HG02623 (cell line): ENCODE results near the gene PUS7.
"Not testable (repeated sequence)": the region's sequence is repeated elsewhere in the genome, so short reads cannot be mapped to it uniquely, and the experiment has no call there.

Experiments
- ATAC-seq: cut with Tn5 transposase; IDR thresholded peaks from one replicate; pipeline ENCODE4 v1.9.1; 2021; ENCODE audit warnings: moderate library complexity; ENCODE audit not compliant: unreplicated experiment

PUS7 gene, protein sequence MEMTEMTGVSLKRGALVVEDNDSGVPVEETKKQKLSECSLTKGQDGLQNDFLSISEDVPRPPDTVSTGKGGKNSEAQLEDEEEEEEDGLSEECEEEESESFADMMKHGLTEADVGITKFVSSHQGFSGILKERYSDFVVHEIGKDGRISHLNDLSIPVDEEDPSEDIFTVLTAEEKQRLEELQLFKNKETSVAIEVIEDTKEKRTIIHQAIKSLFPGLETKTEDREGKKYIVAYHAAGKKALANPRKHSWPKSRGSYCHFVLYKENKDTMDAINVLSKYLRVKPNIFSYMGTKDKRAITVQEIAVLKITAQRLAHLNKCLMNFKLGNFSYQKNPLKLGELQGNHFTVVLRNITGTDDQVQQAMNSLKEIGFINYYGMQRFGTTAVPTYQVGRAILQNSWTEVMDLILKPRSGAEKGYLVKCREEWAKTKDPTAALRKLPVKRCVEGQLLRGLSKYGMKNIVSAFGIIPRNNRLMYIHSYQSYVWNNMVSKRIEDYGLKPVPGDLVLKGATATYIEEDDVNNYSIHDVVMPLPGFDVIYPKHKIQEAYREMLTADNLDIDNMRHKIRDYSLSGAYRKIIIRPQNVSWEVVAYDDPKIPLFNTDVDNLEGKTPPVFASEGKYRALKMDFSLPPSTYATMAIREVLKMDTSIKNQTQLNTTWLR

DNA sequence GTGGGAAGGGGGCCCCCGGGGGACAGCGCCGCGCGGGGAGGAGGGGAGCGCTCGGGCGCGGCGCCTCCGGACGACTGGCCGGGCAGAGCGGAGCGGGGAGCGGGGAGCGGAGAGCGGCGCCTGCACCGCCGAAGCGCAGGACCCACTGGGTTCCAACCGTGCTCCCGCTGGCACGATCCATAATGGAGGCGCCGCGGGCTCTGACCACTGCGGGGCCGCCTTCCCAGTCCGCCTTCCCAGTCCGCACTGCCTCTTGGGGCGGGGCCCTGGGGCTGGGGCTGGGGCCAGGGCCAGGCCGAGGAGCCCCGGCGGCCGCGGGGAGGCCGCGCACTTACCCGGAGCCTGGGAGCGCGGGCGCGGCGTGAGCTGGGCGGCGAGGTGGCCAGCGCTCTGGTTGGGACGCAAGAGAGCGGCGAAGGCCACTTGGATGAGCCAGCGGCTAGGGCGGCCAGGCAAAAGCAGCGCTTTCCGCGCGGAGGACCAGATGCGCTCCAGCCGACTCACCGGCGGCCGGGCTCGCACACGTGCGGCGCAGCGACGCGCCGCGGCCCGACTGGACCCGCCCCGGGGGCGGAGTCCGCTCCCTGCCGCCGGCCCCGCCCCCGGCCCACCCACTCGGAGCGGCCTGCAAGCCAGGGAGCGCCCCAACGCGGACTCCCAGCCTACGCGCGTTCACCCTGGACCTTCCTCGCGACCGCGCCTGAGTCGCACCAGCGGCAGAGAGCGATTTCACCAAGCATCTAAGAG, at the start of gene PUS7:
TSS of gene PUS7 (minus strand) at position 555 of the 747 bp plus-strand sequence. CDS start 13,759 bp downstream, outside the sequence.
- peak; percentile 80 for ATAC-seq

DNA sequence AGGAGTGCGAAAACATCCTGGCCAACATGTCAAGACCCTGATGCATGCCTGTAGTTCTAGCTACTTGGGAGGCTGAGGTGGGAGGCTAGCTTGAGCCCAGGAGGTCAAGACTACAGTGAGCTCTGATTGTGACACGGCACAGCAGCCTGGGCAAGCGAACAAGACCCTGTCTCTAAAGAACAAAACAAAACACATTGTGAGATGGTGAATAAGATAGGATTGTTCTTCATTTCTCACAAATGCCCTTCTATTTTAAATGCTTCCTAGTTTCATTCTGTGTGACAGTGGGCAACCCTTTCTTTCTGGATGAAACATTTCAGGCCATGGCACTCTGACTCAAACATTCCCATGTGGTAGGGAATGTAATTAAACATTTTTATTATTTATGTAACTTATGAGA, 45.8 kb upstream of the PUS7 start:
- ATAC-seq, result no peak

DNA sequence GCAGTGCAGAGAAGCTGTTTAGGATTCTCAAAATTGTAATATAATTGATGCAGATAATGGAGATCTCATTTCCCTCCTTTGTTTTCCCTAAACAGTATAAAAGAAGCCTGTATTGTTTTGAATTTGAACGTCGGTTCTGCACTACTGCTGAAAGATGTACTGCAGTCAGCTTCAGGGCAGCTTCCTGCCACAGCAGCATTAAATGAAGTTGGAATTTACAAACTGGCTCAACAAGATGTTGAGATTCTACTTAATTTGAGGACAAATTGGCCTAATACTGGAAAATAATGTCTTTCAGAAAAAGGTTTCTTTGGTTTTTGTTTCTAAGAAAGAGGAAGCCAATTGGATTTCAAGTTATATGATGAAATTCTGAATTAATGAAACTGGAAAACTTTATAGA, 45.0 kb upstream of the PUS7 start:
- no peak for ATAC-seq

DNA sequence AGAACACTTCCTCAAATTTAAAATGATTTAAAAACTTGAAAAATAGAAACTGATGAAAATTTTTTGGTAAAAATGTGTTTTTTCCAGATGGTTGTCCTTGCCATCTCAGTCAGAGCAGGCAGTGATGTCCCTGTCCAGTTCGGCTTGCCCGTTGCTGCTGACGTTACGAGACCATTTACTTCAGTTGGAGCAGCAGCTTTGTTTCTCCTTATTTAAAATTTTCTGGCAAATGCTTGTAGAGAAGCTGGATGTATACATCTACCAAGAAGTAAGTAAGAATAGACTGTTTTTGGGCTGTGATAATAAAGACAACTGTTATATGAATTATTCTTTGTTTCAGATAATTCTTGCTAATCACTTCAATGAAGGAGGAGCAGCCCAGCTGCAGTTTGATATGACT, 43.1 kb upstream of the PUS7 start:
- ATAC-seq, result no peak

DNA sequence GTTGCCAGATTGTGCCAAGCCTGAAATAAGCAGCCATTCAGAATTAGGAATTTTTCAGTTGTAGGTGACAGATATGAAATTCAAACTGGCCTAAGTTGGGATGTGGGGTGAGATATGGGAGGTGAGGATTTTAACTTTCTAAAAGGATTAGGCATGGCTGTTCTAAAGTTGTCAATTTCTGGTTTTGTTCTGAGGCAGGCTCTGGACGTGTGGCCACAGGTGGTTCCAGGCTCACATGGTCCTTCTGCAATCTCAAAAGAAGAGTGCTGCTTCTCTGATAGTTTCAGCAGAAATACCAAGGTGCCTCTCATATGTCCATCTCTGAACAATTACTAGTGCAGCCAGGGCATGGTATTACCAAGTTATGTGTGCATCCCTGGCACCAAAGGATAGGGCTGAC, 37.9 kb upstream of the PUS7 start:
- no peak for ATAC-seq

DNA sequence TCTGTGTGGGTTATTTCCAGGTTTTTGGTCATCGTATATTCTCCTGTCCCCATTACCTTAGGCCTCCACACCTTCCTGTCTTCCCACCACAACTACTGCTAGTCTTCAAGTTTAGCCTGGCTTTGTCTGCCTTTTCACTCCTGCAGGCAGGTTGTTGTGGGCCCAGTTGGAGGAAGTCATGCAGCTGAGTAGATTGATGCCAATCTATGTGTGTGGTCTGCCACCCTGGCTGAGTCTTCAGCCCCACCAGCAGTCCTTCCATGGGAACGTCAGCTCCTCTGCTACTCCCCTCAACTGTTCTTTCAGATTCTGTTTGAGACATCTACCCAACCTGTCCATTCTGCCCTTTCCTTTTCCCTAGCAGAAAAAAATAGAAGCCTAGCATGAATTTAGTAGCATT, 16.3 kb upstream of the PUS7 start:
- ATAC-seq, result no peak

DNA sequence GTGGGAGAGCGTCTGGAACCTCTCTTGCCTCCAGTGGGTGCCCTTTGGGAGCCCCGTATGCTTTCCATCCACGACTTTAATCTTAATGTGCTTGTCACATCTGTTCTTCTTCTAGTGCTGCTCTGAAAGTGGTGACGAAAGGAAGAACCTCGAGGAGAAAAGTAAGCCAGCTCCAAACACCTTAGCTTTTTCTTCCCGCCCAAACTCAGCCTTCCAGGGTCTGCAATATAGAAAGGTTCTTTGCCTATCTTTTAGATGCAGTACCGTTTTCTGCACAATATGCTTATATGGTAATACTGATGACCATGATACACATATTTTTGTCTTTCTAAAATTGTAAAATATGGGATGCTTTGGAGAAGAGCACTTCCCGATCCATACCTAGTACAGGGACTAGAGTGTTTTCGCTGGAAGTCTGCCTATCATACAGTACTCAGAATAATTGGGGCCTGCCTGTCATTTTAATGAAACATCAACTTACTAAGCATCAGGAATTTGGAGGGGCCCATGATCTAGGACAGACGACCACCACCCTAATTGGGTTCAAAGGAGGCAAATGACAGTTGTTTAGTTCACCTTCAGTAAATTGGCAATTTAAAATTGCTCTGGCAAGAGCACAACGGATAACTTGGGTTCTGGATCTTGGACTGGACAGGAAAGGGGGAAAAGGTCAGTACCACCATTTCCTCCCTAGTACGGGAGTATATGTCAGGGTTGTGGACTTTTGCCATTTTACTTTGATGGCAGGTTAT, 10.8 kb upstream of the PUS7 start:
- no peak for ATAC-seq

DNA sequence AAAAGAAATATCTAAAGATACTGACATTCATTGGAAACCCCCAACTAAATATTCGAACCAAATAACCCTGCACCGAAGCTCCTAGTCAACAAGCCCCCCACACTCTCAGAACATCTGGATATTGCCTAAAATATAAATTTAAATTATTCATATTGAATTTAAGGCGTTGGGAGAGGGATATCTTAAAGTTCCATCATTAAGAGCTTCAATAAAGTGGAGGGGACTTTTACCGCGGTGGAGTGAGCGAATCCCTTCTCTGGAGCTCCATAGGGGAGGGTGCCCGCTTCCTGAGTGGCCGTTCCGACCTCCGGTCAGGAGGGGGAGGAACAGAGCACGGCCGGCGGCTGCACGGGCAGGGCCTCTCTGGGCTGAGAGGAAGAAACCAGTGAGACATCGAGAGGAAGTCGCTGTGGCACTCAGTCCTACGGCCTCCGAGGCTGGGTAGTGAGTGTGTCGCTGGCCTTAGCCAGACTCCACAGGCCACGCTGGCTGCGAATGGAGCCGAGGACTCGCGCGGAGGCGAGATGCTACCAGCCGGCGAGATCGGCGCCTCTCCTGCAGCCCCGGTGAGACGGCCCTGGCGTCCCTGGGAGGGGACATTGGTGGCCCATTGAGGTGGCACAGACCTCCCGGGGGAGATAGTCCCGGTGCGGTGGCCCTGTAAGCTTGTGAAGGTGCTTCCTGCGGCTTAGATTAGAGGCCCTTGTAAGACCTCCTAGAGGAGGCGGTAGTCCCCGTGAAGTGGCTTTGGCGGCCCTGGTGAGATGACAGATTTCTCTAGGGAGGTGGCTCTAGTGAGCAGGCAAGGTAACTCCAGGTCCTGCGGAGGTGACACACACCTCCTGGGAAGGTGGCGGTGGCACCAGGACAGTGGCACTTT, 10.0 kb upstream of the PUS7 start, which contains the start of gene RINT1:
TSS of gene RINT1 (plus strand) at position 410 of the 880 bp plus-strand sequence. CDS start at position 525, 115 bp downstream.
- ATAC-seq, result peak; percentile 93

DNA sequence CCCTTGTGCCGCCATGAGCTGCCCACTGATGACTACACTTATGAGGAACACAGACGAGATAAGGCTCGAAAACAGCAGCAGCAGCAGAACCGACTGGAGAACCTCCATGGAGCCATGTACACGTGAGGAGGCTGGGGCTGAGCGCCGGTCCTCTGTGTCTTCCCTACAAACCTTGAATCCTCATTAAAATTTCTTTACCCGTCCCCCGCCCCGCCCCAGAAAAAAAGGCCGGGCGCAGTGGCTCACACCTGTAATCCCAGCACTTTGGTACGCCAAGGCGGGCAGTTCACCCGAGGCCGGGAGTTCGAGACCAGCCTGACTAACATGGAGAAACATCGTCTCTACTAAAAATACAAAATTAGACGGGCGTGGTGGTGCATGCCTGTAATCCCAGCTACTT, 8.5 kb upstream of the PUS7 start:
- no peak for ATAC-seq

DNA sequence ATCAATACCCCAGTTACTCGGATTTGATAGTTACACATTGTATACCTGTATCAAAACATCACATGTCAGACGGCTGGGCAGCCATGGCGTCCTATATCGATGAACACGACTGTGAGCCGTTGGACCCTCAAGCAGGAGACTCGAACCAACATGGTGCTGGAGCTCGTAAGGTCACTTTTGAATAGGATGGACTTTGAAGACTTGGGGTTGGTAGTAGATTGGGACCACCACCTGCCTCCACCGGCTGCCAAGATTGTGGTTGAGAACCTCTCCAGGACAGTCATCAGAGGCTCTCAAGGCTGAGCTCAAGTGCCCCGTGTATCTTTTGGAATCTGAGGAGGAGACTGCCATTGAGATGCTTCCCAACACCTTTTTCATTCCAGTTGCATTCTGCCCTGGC, 8.1 kb upstream of the PUS7 start:
- ATAC-seq, result no peak

DNA sequence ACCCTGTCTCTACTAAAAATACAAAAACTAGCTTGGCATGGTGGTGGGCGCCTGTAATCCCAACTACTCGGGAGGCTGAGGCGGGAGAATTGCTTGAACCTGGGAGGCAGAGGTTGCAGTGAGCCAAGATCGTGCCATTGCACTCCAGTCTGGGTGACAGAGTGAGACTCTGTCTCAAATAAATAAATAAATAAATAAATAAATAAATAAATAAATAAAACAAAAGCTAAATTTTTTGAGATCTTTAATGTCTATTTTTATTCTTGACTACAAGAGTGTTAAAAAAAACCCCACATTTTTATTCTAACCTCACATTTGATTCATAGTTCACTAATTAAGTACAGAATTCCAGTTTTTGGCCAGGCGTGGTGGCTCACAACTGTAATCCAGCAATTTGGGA, 5.7 kb upstream of the PUS7 start:
- ATAC-seq, result not testable (repeated sequence)

DNA sequence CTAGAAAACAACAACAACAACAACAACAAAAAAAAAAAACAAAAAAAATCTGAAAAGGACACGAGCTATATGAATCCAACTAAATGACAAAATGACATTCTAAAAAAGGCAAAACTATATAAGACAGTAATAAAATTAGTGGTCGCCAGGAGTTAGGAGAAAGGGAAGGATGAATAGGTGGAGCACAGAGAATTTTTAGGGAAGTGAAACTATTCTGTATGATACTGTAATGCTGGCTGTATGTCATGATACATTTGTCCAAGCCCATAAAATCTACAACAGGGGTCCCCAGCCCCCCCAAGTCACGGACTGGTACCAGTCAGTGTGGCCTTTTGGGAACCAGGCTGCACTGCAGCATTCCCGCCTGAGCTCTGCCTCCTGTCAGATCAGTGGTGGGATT, 2.8 kb upstream of the PUS7 start:
- no peak for ATAC-seq

DNA sequence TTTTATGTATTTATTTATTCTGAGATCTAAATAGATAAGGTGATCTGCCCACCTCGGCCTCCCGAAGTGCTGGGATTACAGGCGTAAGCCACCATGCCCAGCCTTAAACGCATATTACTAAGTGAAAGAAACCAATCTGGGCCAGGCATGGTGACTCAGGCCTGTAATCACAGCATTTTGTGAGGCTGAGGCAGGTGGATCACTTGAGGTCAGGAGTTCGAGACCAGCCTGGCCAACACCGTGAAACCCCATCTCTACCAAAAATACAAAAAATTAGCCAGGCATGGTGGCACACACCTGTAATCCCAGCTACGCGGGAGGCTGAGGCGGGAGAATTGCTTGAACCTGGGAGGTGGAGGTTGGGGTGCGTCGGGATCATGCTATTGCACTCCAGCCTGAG, 2.4 kb upstream of the PUS7 start:
- not testable (repeated sequence) for ATAC-seq

DNA sequence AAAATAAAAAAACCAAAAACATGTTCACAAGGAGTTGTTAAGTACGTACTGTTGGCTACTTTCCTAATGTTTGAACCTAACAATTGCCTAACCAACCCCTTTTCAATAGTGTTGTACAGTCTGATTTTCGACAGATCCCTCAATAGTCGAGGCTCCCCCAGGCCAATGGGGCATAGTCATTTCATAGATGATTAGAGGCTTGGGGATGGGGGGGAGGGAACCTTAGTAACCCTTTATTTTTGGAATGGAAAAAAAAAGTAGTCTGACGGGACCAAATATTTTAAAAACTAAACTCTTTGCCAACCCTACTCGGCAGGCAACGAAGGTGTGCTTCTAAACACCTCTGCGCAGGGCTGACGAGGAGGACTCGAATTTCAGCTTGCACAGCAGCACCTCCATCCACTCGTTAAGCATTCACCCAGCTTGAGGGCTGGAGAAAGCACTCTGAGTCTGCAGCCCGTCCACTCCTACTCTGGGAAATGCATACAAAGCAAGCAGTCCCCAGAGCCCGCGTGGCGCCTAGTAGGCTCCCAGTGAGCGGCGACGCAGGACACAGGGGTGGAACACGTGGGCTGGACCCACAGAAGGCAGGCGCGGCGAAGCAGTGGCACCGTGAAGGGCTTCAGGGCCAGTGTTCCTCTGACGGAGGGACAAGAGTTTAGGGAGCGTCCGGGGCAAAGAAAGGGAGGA, 899 bp downstream of the PUS7 start:
- peak; percentile 30 for ATAC-seq

DNA sequence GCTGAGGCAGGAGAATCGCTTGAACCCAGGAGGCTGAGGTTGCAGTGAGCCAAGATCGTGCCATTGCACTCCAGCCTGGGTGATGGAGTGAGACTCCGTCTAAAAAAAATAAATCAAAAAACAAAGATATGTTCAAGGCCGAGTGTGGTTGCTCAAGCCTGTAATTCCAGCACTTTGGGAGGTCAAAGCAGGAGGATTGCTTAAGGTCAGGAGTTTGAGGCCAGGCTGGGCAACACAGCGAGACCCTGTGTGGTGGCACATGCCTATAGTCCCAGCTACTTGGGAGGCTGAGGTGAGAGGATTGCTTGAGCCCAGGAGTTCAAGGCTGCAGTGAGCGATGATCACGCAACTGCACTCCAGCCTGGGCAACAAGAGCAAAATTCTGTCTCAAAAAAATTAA, 1.5 kb downstream of the PUS7 start:
- ATAC-seq, result not testable (repeated sequence)

DNA sequence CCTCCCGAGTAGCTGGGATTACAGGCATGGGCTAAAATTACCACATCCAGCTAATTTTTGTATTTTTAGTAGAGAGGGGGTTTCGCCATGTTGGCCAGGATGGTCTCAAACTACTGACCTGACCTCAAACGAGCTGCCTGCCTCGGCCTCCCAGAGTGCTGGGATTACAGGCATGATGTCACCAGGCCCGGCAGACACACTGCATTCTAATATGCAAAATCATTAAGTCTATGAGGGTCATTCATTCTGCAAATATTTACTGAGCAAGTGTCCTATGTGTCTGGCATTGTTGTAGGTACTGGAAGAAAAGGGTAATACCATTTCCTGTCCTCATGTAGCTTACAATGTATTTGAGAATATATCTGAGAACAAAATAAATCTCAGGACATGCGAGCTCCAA, 2.7 kb downstream of the PUS7 start:
- ATAC-seq, result no peak

DNA sequence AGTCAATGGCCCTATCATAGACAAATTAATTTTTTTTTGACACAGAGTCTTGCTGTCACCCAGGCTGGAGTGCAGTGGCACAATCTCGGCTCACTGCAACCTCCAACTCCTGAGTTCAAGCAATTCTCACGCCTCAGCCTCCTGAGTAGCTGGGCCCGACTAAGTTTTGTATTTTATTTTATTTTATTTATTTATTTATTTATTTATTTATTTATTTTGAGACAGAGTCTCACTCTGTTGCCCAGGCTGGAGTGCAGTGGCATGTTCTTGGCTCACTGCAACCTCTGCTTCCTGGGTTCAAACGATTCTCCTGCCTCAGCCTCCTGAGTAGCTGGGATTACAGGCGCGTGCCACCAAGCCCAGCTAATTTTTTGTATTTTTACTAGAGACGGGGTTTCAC, 6.5 kb downstream of the PUS7 start:
- ATAC-seq, result not testable (repeated sequence)

DNA sequence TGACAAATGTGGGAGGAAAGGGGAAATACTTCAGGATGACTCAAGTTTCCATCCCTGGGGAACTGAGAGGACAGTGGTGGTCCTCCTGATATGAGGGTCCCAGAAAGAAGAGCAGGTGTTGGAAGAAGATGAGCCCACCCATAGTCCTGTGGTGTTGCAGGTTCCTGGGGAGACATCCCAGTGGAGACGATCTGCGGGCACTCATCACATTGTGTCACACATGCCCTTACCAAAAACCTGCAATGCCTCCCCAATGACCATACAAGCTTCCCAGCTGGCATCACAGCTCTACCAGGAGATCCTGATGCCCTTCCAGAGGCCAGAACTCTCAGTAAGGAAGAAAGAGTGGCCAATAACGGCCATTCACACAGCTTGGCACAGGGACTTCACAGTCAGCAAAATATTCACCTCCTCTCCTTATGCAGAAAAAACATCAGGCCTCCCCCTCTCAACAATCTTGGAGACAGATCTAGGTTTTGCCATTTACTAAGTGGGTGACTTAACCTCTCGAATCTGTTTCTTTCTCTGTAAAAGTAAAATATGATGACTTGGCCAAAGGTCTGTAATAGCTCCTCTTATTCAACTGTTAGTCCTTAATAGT, 9.0 kb downstream of the PUS7 start:
- no peak for ATAC-seq

DNA sequence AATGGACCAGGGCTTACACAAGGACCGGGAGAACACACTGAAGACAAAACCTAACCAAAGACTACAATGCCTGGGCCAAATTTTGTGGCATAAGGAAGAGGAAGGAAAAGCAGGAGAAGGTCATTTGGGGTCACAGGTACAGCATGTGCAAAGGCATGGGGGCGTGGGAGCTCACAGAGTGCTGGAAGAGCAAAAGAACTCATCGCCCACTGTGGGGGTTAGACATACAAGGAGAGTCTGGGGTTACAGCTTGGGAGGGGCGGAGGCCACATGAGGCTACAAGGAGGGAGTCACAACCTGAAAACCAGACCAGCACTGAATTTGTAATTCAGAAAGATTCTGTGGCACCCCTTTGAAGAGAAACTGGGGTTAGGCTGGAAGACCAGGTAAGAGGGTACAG, 9.7 kb downstream of the PUS7 start:
- ATAC-seq, result no peak
